Measurements from ENCODE around the gene SHC3. TPM values are rescaled to one million over a fixed set of nuclear protein-coding genes. Genes with fewer than 3 reads are reported as not detected.

Gene SHC3
- total RNA-seq, 2 donors from 2014 or later: 5.7 to 6.9 TPM

GRCh38 chr9:89059925-89060506, 118.6 kb downstream of the SHC3 start:
- no peaks in the 10 kb centered on the region for H3K27me3 ChIP-seq
- H3K36me3 ChIP-seq (replicated peaks in 1 of 2; ENCODE audit: insufficient read depth in 1 of 2, low read depth in 2 of 2): no peaks in the 10 kb centered on the region
- ATAC-seq (no peak), DNase-seq (no peak)
- WGBS, 2 donors: 87 to 88% methylated on average over 14 of the region's 15 CpGs
- TF ChIP-seq, protein P1, sequence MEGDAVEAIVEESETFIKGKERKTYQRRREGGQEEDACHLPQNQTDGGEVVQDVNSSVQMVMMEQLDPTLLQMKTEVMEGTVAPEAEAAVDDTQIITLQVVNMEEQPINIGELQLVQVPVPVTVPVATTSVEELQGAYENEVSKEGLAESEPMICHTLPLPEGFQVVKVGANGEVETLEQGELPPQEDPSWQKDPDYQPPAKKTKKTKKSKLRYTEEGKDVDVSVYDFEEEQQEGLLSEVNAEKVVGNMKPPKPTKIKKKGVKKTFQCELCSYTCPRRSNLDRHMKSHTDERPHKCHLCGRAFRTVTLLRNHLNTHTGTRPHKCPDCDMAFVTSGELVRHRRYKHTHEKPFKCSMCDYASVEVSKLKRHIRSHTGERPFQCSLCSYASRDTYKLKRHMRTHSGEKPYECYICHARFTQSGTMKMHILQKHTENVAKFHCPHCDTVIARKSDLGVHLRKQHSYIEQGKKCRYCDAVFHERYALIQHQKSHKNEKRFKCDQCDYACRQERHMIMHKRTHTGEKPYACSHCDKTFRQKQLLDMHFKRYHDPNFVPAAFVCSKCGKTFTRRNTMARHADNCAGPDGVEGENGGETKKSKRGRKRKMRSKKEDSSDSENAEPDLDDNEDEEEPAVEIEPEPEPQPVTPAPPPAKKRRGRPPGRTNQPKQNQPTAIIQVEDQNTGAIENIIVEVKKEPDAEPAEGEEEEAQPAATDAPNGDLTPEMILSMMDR (IDR thresholded peaks at IDR 0.05): no peak
- no peak for TF ChIP-seq POLR2A (IDR thresholded peaks at IDR 0.05)
- intact Hi-C loops (cut with DNase I): no loop called here
- H3K27ac ChIP-seq: no peak overlapping the region
- no peak overlapping the region for H3K4me3 ChIP-seq
- H3K9me3 ChIP-seq: no peaks in the 10 kb centered on the region
- H3K4me1 ChIP-seq: no peaks in the 10 kb centered on the region

GRCh38 chr9:89058906-89059305, 119.7 kb downstream of the SHC3 start:
- DNase-seq (no peak), ATAC-seq (no peak)
- 76 to 87% methylated on average over 12 of the region's 12 CpGs for WGBS, 2 donors
- H3K9me3 ChIP-seq: no peaks in the 10 kb centered on the region
- H3K4me3 ChIP-seq: no peak overlapping the region
- H3K36me3 ChIP-seq (replicated peaks in 1 of 2; ENCODE audit: insufficient read depth in 1 of 2, low read depth in 2 of 2): no peaks in the 10 kb centered on the region
- TF ChIP-seq, protein P1 (IDR thresholded peaks at IDR 0.05): no peak
- no peak for TF ChIP-seq POLR2A (IDR thresholded peaks at IDR 0.05)
- no peaks in the 10 kb centered on the region for H3K27me3 ChIP-seq
- H3K27ac ChIP-seq: no peak overlapping the region
- H3K4me1 ChIP-seq: no peaks in the 10 kb centered on the region
- intact Hi-C loops (cut with DNase I): no loop called here

GRCh38 chr9:89054865-89055495, 123.6 kb downstream of the SHC3 start:
- 92 to 93% methylated on average over 7 to 8 of the region's 8 CpGs for WGBS, 2 donors
- TF ChIP-seq, protein P1 (IDR thresholded peaks at IDR 0.05): no peak
- TF ChIP-seq POLR2A (IDR thresholded peaks at IDR 0.05): no peak
- no peaks in the 10 kb centered on the region for H3K36me3 ChIP-seq (replicated peaks in 1 of 2; ENCODE audit: insufficient read depth in 1 of 2, low read depth in 2 of 2)
- no peak overlapping the region for H3K27ac ChIP-seq
- DNase-seq (no peak), ATAC-seq (no peak)
- H3K9me3 ChIP-seq: no peaks in the 10 kb centered on the region
- no peaks in the 10 kb centered on the region for H3K27me3 ChIP-seq
- intact Hi-C loops (cut with DNase I): no loop called here
- no peaks in the 10 kb centered on the region for H3K4me1 ChIP-seq
- no peak overlapping the region for H3K4me3 ChIP-seq

- intact Hi-C loops (cut with DNase I): no loop called here
- no peaks in the 10 kb centered on the region for H3K4me1 ChIP-seq
- H3K27me3 ChIP-seq: no peaks in the 10 kb centered on the region
- DNase-seq (no peak), ATAC-seq (no peak)
- H3K9me3 ChIP-seq: no peaks in the 10 kb centered on the region
- TF ChIP-seq POLR2A (IDR thresholded peaks at IDR 0.05): no peak
- TF ChIP-seq, protein P1 (IDR thresholded peaks at IDR 0.05): no peak
- no peak overlapping the region for H3K27ac ChIP-seq
- no peaks in the 10 kb centered on the region for H3K36me3 ChIP-seq (replicated peaks in 1 of 2; ENCODE audit: insufficient read depth in 1 of 2, low read depth in 2 of 2)
- WGBS, 2 donors: 90 to 91% methylated on average over 5 of the region's 5 CpGs
- H3K4me3 ChIP-seq: no peak overlapping the region
Observed at GRCh38 chr9:89053301-89053700, 125.3 kb downstream of the SHC3 start.

Data from body of pancreas (tissue), 4 donors.